Measurements from ENCODE around the gene PPIP5K1. TPM values are rescaled to one million over a fixed set of nuclear protein-coding genes. Genes with fewer than 3 reads are reported as not detected.

The PPIP5K1 gene
- total and polyA plus RNA-seq, 9 of the 15 experiments (the other 6 are each of a cell fraction or from before 2014, with no cell fraction given), result 2.5 to 74.6 (median 35.1) TPM

- TF ChIP-seq ZNF740 (CRISPR knock-in tag; IDR thresholded peaks at IDR 0.05), result no peak
- TF ChIP-seq ZNF740 (tag; IDR thresholded peaks at IDR 0.05), result 0 out of 4 replicates have a peak, but pooled peaks of 1 of the 2 experiments have one; percentile 24
- peak; percentile 14 for TF ChIP-seq POLR2B (IDR thresholded peaks at IDR 0.05; ENCODE audit: low read depth, partially characterized antibody)
- TF ChIP-seq ZKSCAN8 (CRISPR knock-in tag; IDR thresholded peaks at IDR 0.05), result no peak
- no peak for TF ChIP-seq SIN3B (IDR thresholded peaks at IDR 0.05; ENCODE audit: low read depth)
- no peak for TF ChIP-seq REST (IDR thresholded peaks at IDR 0.05; ENCODE audit: borderline replicate concordance)
- no peak for TF ChIP-seq REST (CRISPR knock-in tag; IDR thresholded peaks at IDR 0.05; ENCODE audit: low read depth)
- TF ChIP-seq SRSF9 (IDR thresholded peaks at IDR 0.05; ENCODE audit: borderline replicate concordance, low read depth, low read length), result no peak
- no peak for TF ChIP-seq ZBTB11 (CRISPR knock-in tag; IDR thresholded peaks at IDR 0.05)
- no peak for TF ChIP-seq ZBTB8A (IDR thresholded peaks at IDR 0.05; ENCODE audit: partially characterized antibody)
- TF ChIP-seq RBM25 (IDR thresholded peaks at IDR 0.05; ENCODE audit: low read depth, low read length, severe bottlenecking), result no peak
- no peak for TF ChIP-seq ELK3 (CRISPR knock-in tag; IDR thresholded peaks at IDR 0.05)
- no peak for TF ChIP-seq POLR3G (IDR thresholded peaks at IDR 0.05; ENCODE audit: extremely low read depth, insufficient read length, insufficient replicate concordance)
- TF ChIP-seq BCOR (IDR thresholded peaks at IDR 0.05), result 0 out of 2 replicates have a peak, but pooled peaks have one; percentile 28
Measured at GRCh38 chr15:43509660-43510199, 80.3 kb downstream of the PPIP5K1 start (continued).

Data from K562 (cell line).